HG03135 (cell line): Measurements from ENCODE around the gene ARMH4.

Experiments
- ATAC-seq: cut with Tn5 transposase; IDR thresholded peaks from one replicate; pipeline ENCODE4 v1.9.1; 2021; ENCODE audit warnings: mild to moderate bottlenecking, moderate library complexity; ENCODE audit not compliant: unreplicated experiment

Gene ARMH4

GRCh38 chr14:58060898-58061297 is 91.1 kb downstream of the ARMH4 start:
- no peak for ATAC-seq

- ATAC-seq = no peak
These were observed 91.9 kb downstream of the ARMH4 start for GRCh38 chr14:58060077-58060476.

DNA sequence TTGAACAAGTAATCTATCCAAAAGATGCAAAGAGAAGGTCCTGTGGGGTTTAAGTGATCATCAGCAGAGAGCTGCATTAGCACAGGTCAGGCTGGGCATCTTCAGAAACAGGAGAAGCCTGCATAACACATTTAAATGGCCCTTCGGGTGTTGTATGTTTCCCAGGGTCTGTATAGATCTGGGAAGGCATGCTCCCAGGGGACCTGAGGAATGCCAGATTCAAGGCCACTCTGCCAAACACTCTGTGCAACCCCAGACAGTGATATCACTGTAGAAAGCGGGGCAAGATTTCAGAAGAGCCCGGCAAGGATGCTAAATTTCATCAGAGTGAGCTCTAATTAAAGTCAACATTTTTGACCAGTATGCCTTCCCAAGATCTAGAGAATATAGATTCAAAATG is 92.9 kb downstream of the ARMH4 start:
- no peak for ATAC-seq

DNA sequence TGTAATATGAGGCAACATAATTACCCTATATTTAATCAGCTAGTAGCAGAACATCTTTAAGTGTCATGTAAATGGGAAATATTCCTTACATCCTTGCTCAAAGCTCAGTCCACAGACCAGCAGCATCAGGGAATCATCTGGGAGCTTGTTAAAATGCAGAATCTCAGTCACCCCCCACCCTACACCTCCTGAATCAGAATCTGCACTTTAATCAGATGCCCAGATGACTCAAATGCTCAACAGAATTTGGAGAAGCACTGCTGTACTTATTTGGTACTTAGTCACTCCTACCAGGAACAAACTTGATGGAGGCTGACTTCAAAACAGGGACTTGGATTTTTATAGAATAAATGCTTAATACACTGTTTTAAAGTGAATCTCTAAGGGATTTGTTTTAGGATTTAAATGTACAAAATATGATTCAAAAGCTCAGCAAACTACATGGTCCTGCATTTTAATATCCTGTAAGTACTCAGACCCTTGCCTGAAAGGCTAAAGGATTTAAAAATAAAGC is 96.5 kb downstream of the ARMH4 start:
- ATAC-seq = no peak

GRCh38 chr14:58054100-58054499 is 97.9 kb downstream of the ARMH4 start:
- ATAC-seq = no peak

DNA sequence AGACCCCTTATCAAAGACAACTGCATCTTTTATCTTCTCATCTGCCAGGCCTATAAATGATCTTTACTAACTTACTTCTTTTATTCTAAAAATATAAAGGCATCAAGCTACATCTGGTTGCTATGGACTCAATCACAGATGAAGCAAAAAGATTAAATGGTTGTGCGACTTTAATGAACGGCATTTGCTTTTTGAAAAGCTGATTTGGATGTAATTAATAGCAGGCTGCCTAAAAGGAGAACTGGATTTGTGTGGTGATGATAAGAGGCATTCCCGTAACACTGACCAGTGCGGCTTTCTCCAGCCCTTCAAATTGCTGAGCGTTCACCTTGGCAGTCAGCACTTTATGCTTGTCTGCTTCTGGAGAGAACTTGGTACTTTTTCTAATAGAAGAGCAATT is 103.8 kb downstream of the ARMH4 start:
- no peak for ATAC-seq

- ATAC-seq = no peak
These were observed 124.1 kb downstream of the ARMH4 start for GRCh38 chr14:58027904-58028303.

GRCh38 chr14:58026967-58027366 is 125.0 kb downstream of the ARMH4 start:
- ATAC-seq = no peak

- ATAC-seq = no peak
These were observed 125.8 kb downstream of the ARMH4 start for GRCh38 chr14:58026219-58026618.

GRCh38 chr14:58014778-58015177 is 137.2 kb downstream of the ARMH4 start:
- ATAC-seq = no peak

- no peak for ATAC-seq
These were observed 149.4 kb downstream of the ARMH4 start for GRCh38 chr14:58002618-58003017.

- no peak for ATAC-seq
These were observed 152.0 kb downstream of the ARMH4 start for GRCh38 chr14:57999979-58000378.

DNA sequence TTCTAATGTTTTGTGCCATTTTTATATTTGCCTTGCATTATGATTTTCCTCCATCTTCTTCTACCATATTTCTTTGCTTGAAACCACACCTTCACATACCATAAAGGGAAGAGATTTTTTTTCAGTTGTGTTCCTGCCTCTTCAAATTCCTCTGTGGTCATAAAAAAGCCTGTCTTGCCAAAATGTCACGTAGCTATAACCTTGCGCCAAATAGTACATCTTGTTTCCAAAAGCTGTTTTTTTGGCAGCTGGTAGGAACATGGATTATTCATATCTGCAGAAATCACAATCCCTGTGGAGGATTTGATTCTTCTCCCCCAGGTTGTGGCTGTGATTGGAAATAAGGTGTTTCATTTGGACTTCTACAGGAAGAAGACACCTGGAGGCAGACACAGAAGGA is 152.5 kb downstream of the ARMH4 start:
- ATAC-seq = no peak

- no peak for ATAC-seq
These were observed 153.2 kb downstream of the ARMH4 start for GRCh38 chr14:57998766-57999165.

- ATAC-seq = no peak
These were observed 160.7 kb downstream of the ARMH4 start for GRCh38 chr14:57991353-57991752.

DNA sequence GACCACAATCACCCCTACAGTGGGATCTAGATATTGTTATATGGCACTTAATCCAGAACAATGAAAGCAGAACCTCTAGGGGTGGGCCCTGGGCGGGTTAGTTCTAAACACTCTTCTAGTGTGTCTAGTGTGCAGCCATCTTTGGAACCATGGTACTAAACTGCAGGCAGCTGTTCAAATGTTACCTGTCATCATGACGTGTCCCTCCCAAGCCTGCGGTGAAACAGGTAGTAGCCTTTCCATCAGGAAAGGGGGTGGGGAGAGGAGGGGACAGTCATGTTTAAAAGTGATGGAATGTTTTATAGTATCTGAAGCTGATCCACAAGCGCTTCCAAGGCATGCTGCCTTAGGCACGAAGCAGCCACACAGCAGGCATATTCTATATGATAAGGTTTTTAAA is 163.6 kb downstream of the ARMH4 start:
- no peak for ATAC-seq

DNA sequence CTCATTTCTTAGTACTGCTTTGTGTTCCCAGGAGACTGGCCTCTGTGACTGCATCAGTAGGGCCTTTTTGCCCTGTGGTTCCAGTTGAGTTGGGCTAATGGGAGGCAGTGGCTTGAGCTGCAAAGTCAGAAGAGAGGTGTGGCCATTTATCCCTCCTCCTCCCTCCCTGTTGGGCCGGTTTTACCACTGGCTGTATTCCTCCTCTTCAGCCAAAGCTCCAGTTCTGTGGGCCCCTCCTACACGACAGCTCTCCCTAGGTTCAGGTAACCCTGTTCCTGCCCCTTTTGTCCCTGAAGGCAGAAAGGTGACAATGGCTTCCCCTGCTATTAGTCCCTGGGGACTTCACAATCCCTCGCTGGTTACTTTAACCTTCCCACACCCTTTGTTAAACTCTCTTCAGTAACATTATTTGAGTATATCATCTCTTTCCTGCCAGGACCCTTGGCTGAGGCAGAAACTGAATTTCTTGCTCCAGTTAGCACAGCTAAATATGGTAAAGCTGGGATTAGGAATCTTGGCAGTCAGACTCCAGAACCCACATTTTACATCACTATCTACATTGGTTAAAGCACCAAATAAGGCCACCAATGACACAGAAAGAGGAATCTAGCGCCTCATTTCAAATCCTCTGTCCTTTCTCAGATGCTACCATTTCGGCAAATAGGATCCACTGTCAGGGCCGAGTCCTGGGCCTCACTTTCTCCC is 164.3 kb downstream of the ARMH4 start:
- no peak for ATAC-seq

DNA sequence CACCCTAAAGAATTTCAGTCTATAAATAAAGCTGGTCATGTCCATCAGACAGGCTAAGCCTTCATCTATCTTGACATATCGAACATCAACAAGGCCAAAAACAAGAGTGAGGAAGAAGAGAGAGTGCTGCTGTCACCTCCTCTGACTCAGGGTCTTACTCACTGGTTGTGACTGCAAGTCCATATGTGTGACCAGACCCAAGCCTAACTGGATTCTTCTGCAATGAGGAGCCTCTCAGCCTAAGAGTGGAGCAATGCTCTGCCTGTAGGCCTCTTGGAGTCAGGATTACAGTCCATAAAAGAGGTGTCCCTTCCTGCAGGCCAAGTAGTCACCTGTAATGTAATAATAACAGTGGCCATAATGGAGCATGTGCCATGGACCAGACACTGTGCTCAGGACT is 165.0 kb downstream of the ARMH4 start:
- ATAC-seq = no peak

DNA sequence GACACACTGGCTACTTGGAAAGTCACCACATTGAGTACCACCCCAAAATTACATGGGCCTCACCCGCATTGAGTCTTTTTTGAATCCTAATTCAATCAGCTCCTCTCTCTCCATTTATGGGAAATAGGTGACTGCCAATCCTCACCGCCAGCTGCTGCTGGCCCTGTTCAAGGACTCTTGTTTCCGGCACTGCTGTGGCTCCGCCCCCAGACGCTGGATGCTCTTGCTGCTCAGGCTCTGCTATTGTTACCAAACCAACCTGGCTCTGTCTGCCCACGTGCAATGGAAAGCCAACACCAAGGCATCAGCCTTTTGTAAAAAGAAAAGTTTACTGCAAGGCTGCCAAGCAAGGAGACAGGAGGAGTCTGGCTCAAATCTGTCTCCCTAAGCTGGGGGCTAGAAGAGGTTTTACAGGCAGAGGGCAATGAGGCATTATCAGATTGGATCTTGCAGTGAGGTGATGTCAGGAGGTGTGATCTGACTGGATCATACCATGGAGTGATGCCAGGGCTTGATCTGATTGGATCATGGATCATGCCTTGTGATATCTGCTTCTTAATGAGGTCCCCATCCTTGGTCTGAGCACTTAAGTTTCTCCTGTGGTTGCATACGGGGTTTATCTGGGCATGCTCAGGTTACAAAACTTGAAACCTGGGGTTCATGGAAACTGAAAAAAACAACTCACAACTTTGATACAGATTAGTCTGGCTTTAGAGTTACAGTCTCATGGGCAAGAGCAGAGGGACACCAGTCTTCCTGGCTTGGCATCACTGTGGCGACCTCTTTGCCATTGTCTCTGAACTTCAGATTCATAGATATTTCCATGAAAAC is 169.0 kb downstream of the ARMH4 start:
- no peak for ATAC-seq

DNA sequence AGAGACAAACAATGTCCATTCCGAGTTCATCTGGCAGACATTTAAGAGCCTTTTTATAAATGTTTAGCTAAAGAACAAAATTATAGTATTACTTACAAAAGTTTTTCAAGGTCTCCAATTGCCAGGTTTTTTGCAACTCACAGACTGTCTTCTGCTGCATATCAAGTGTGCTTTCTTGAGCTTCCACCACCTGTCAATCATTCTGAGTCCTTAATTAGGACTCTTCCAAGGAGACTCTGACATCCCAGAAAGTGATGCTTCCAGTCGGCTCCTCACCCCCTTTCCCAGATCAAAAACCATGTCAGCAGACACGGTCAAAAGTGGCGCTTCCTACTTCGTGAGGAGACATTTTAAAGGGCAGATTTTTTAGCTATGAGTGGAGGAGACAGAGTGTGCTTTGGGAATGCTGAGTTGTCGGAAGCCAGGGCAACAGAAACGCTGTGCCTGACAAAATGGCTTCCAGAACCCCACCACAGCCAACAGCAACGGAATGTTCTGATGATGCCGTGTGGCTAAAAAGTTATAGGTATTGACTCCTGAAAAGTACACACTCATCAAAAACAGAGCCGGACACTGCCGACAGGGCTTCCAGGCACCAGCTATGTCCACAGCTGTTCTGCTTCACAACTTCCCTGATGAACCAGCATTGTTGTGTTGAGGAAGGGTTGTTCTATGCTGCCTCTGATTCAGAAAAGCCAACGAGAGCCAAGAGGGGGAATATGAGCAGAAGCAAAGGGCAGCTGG is 170.0 kb downstream of the ARMH4 start:
- ATAC-seq = no peak

- ATAC-seq = no peak
These were observed 172.5 kb downstream of the ARMH4 start for GRCh38 chr14:57979376-57980048.
